Natural killer cell (primary cell): ENCODE data around the gene B3GNT3. TPM values are rescaled to one million over a fixed set of nuclear protein-coding genes. Genes with fewer than 3 reads are reported as not detected.
A peak's percentile ranks its signal among the peaks of the same experiment; 100 is the strongest.

ENCODE experiments used
- ATAC-seq, 3 donors: fragments of 150-1000 bp in 2 of 3; fragments of 200-7000 bp in 1 of 3; cut with Tn5 transposase; 1 replicate in 1 of 3; 2 replicates in 2 of 3; pipeline ENCODE4 v1.10.0; 2021; ENCODE audit warnings: mild to moderate bottlenecking in 2 of 3, moderate library complexity in 2 of 3
- DNase-seq, 2 donors: peaks; one replicate each; pipeline versions ENCODE4 v3.0.0 to v3.0.0-alpha.2; 2013 to 2021; ENCODE audit warnings: mixed read lengths in 1 of 2
- H3K27ac ChIP-seq: one replicate; pipeline ENCODE4 v1.5.1; 2013; ENCODE audit warnings: mild to moderate bottlenecking, low read length
- H3K27me3 ChIP-seq: one replicate; pipeline ENCODE4 v1.6.1; 2013; ENCODE audit warnings: low read length; ENCODE audit not compliant: control insufficient read depth, insufficient read depth
- H3K36me3 ChIP-seq: one replicate; pipeline ENCODE4 v1.6.1; 2013; ENCODE audit warnings: low read length; ENCODE audit not compliant: control insufficient read depth, insufficient read depth
- H3K4me1 ChIP-seq: one replicate; pipeline ENCODE4 v1.6.1; 2013; ENCODE audit warnings: low read length; ENCODE audit not compliant: control insufficient read depth, insufficient read depth
- H3K4me3 ChIP-seq: one replicate; pipeline ENCODE4 v1.5.1; 2013; ENCODE audit warnings: low read length
- H3K9me3 ChIP-seq: one replicate; pipeline ENCODE4 v1.6.1; 2013; ENCODE audit warnings: low read length; ENCODE audit not compliant: control insufficient read depth, insufficient read depth
- H3K27ac Mint-ChIP-seq, 2 donors: one replicate each; pipeline ENCODE4 v1.8.0; 2022; ENCODE audit warnings: mild to moderate bottlenecking in 2 of 2, mixed read lengths in 2 of 2, moderate library complexity in 1 of 2
- H3K27me3 Mint-ChIP-seq, 2 donors: one replicate each; pipeline ENCODE4 v1.8.0; 2022; ENCODE audit warnings: low read depth in 2 of 2, mixed read lengths in 2 of 2
- H3K36me3 Mint-ChIP-seq: one replicate; pipeline ENCODE4 v1.8.0; 2022; ENCODE audit warnings: mixed read lengths
- H3K4me1 Mint-ChIP-seq, 2 donors: one replicate each; pipeline ENCODE4 v1.8.0; 2022; ENCODE audit warnings: mixed read lengths in 2 of 2
- H3K4me3 Mint-ChIP-seq: one replicate; pipeline ENCODE4 v1.8.0; 2022; ENCODE audit warnings: mild to moderate bottlenecking, moderate library complexity, mixed read lengths
- H3K9me3 Mint-ChIP-seq, 2 donors: one replicate each; pipeline ENCODE4 v1.8.0; 2022; ENCODE audit warnings: mixed read lengths in 2 of 2
- CTCF ChIP-seq: fragments of 200-600 bp; IDR thresholded peaks from one replicate; pipeline ENCODE4 v1.8.0; 2022; ENCODE audit warnings: antibody characterized with exemption
- WGBS: methylation state at CpG from one replicate; pipeline ENCODE4 v1.1.7; 2013; ENCODE audit warnings: missing lambda C conversion rate; ENCODE audit not compliant: insufficient coverage; 5-methylcytosine and 5-hydroxymethylcytosine counted together
- intact Hi-C: fragments of 100-400 bp; cut with micrococcal nuclease; formaldehyde crosslinking; loops from one replicate; pipeline ENCODE4 v1.14.2; 2022
- total RNA-seq, 4 donors: library from RNA; stranded (reverse); fragments of 120-200 nt in 1 of 4; gene quantifications; one replicate each; pipeline versions ENCODE4 v1.2.3 to v1.2.4, GENCODE V29; 2013 to 2022

The B3GNT3 gene
- total RNA-seq: not detected
- total RNA-seq (2013): not detected

GRCh38 chr19:17794731-17795494 is at the start of gene B3GNT3:
Gene B3GNT3 (plus strand): TSS chr19:17795138. CDS start chr19:17807808, 12,670 bp downstream.
- no peak for ATAC-seq
- Mint-ChIP-seq H3K9me3 (no peaks in the 10 kb centered on the region), H3K27ac (no peak within 1 kb of the TSS), H3K4me1 (peaks cover 5 to 11% of the 10 kb centered on the region in 2 donors), H3K4me3 (peak within 1 kb of the TSS; percentile 31), H3K36me3 (no peaks in the 10 kb centered on the region), H3K27me3 (peaks cover 13 to 23% of the 10 kb centered on the region in 2 donors)
- Histone ChIP-seq H3K27me3 (peaks cover 22% of the 10 kb centered on the region), H3K4me1 (peaks cover 26% of the 10 kb centered on the region), H3K27ac (no peak within 1 kb of the TSS), H3K36me3 (no peaks in the 10 kb centered on the region), H3K9me3 (no peaks in the 10 kb centered on the region), H3K4me3 (no peak within 1 kb of the TSS)
- DNase-seq: peak in 1 of 2 donors; percentile 49
- 7% methylated on average over 50 of the region's 50 CpGs for WGBS
- intact Hi-C loops: no loop called here
- TF ChIP-seq CTCF: no peak

GRCh38 chr19:17747205-17748098 is 47.5 kb upstream of the B3GNT3 start:
- intact Hi-C loops: loop anchor here (1.0 kb wide), 1 partner anchor 28 kb away; the partner anchor contains the start of gene MAP1S
- Histone ChIP-seq H3K27me3 (no peaks in the 10 kb centered on the region), H3K9me3 (no peaks in the 10 kb centered on the region), H3K4me3 (peak overlapping the region; percentile 58), H3K27ac (peak overlapping the region; percentile 35), H3K4me1 (peaks cover 52% of the 10 kb centered on the region), H3K36me3 (no peaks in the 10 kb centered on the region)
- no peaks in the 10 kb centered on the region for H3K27me3 Mint-ChIP-seq
- ATAC-seq (peak; percentile 87 to 98 (median 90)), DNase-seq (peak; percentile 95 to 98)
- H3K4me3 Mint-ChIP-seq: peak overlapping the region; percentile 82
- H3K36me3 Mint-ChIP-seq: no peaks in the 10 kb centered on the region
- H3K27ac Mint-ChIP-seq: peak overlapping the region; percentile 69 to 95
- TF ChIP-seq CTCF: no peak
- WGBS: 4% methylated on average over 75 of the region's 75 CpGs
- peaks cover 30 to 48% of the 10 kb centered on the region in 2 donors for H3K4me1 Mint-ChIP-seq
- no peaks in the 10 kb centered on the region for H3K9me3 Mint-ChIP-seq

GRCh38 chr19:17748884-17749638 is 45.9 kb upstream of the B3GNT3 start:
- DNase-seq: no peak
- WGBS: 66% methylated on average over 4 of the region's 6 CpGs
- peaks cover 67% of the 10 kb centered on the region for H3K4me1 ChIP-seq
- Mint-ChIP-seq H3K4me3 (peak overlapping the region; percentile 82), H3K9me3 (no peaks in the 10 kb centered on the region), H3K27me3 (no peaks in the 10 kb centered on the region), H3K4me1 (peaks cover 30 to 48% of the 10 kb centered on the region in 2 donors), H3K36me3 (no peaks in the 10 kb centered on the region), H3K27ac (peak overlapping the region; percentile 95)
- no peak for ATAC-seq
- no peak overlapping the region for H3K4me3 ChIP-seq
- intact Hi-C loops: no loop called here
- H3K9me3 ChIP-seq: no peaks in the 10 kb centered on the region
- no peaks in the 10 kb centered on the region for H3K27me3 ChIP-seq
- TF ChIP-seq CTCF: no peak
- H3K27ac ChIP-seq: peak overlapping the region; percentile 83
- H3K36me3 ChIP-seq: peaks cover 1% of the 10 kb centered on the region
